ENCODE measurements around the gene TNFSF8.

Gene TNFSF8

GRCh38 chr9:114921171-114921570 is 9.2 kb downstream of the TNFSF8 start:
- 100% methylated on average over 1 of the region's 1 CpG; no CpG with 5 or more reads in 1 of the 2 experiments for WGBS, 2 experiments (ENCODE audit: insufficient coverage in 2 of 2)

GRCh38 chr9:114919611-114920010 is 10.8 kb downstream of the TNFSF8 start:
- WGBS, 2 experiments (ENCODE audit: insufficient coverage in 2 of 2): 60 to 86% methylated on average over 1 to 2 of the region's 4 CpGs

More at GRCh38 chr9:114921171-114921570, 9.2 kb downstream of the TNFSF8 start:
- no peak overlapping the region for H3K4me3 ChIP-seq (ENCODE audit: extremely low read depth, insufficient read depth, low read length, poor library complexity, severe bottlenecking)
- no peaks in the 10 kb centered on the region for H3K4me1 ChIP-seq (ENCODE audit: control insufficient read depth, insufficient read depth, low read length, poor library complexity, severe bottlenecking)
- no peaks in the 10 kb centered on the region for H3K9me3 ChIP-seq (ENCODE audit: control insufficient read depth, low read length)
- H3K36me3 ChIP-seq (ENCODE audit: control insufficient read depth, insufficient read depth, low read length): no peaks in the 10 kb centered on the region
- H3K27ac ChIP-seq (ENCODE audit: low read depth, low read length, severe bottlenecking): no peak overlapping the region

GRCh38 chr9:114916481-114916880 is 13.9 kb downstream of the TNFSF8 start:
- no peaks in the 10 kb centered on the region for H3K9me3 ChIP-seq (ENCODE audit: control insufficient read depth, low read length)
- no peak overlapping the region for H3K27ac ChIP-seq (ENCODE audit: low read depth, low read length, severe bottlenecking)
- no peaks in the 10 kb centered on the region for H3K36me3 ChIP-seq (ENCODE audit: control insufficient read depth, insufficient read depth, low read length)
- 80 to 89% methylated on average over 4 to 5 of the region's 7 CpGs for WGBS, 2 experiments (ENCODE audit: insufficient coverage in 2 of 2)
- H3K4me1 ChIP-seq (ENCODE audit: control insufficient read depth, insufficient read depth, low read length, poor library complexity, severe bottlenecking): no peaks in the 10 kb centered on the region
- H3K4me3 ChIP-seq (ENCODE audit: extremely low read depth, insufficient read depth, low read length, poor library complexity, severe bottlenecking): no peak overlapping the region

More at GRCh38 chr9:114919611-114920010, 10.8 kb downstream of the TNFSF8 start:
- Histone ChIP-seq H3K36me3 (ENCODE audit: control insufficient read depth, insufficient read depth, low read length) (no peaks in the 10 kb centered on the region), H3K4me1 (ENCODE audit: control insufficient read depth, insufficient read depth, low read length, poor library complexity, severe bottlenecking) (no peaks in the 10 kb centered on the region), H3K9me3 (ENCODE audit: control insufficient read depth, low read length) (no peaks in the 10 kb centered on the region), H3K27ac (ENCODE audit: low read depth, low read length, severe bottlenecking) (no peak overlapping the region), H3K4me3 (ENCODE audit: extremely low read depth, insufficient read depth, low read length, poor library complexity, severe bottlenecking) (no peak overlapping the region)

GRCh38 chr9:114914139-114914538 is 16.3 kb downstream of the TNFSF8 start:
- Histone ChIP-seq H3K4me1 (ENCODE audit: control insufficient read depth, insufficient read depth, low read length, poor library complexity, severe bottlenecking) (no peaks in the 10 kb centered on the region), H3K9me3 (ENCODE audit: control insufficient read depth, low read length) (no peaks in the 10 kb centered on the region), H3K36me3 (ENCODE audit: control insufficient read depth, insufficient read depth, low read length) (no peaks in the 10 kb centered on the region), H3K27ac (ENCODE audit: low read depth, low read length, severe bottlenecking) (no peak overlapping the region), H3K4me3 (ENCODE audit: extremely low read depth, insufficient read depth, low read length, poor library complexity, severe bottlenecking) (no peak overlapping the region)
- WGBS, 2 experiments (ENCODE audit: insufficient coverage in 2 of 2): 100% methylated on average over 1 of the region's 1 CpG; no CpG with 5 or more reads in 1 of the 2 experiments

- peaks cover 3% of the 10 kb centered on the region for H3K4me1 ChIP-seq (ENCODE audit: control insufficient read depth, insufficient read depth, low read length, poor library complexity, severe bottlenecking)
- H3K9me3 ChIP-seq (ENCODE audit: control insufficient read depth, low read length): no peaks in the 10 kb centered on the region
- no peak overlapping the region for H3K4me3 ChIP-seq (ENCODE audit: extremely low read depth, insufficient read depth, low read length, poor library complexity, severe bottlenecking)
- no peak overlapping the region for H3K27ac ChIP-seq (ENCODE audit: low read depth, low read length, severe bottlenecking)
- WGBS, 2 experiments (ENCODE audit: insufficient coverage in 2 of 2): 90 to 100% methylated on average over 3 of the region's 4 CpGs
- H3K36me3 ChIP-seq (ENCODE audit: control insufficient read depth, insufficient read depth, low read length): no peaks in the 10 kb centered on the region
Observed at GRCh38 chr9:114913656-114914055, 16.7 kb downstream of the TNFSF8 start.

- Histone ChIP-seq H3K36me3 (ENCODE audit: control insufficient read depth, insufficient read depth, low read length) (no peaks in the 10 kb centered on the region), H3K4me1 (ENCODE audit: control insufficient read depth, insufficient read depth, low read length, poor library complexity, severe bottlenecking) (peaks cover 7% of the 10 kb centered on the region), H3K27ac (ENCODE audit: low read depth, low read length, severe bottlenecking) (no peak overlapping the region), H3K4me3 (ENCODE audit: extremely low read depth, insufficient read depth, low read length, poor library complexity, severe bottlenecking) (no peak overlapping the region), H3K9me3 (ENCODE audit: control insufficient read depth, low read length) (no peaks in the 10 kb centered on the region)
- WGBS, 2 experiments (ENCODE audit: insufficient coverage in 2 of 2): 67 to 77% methylated on average over 3 to 5 of the region's 5 CpGs
Observed at GRCh38 chr9:114913217-114913616, 17.2 kb downstream of the TNFSF8 start.

GRCh38 chr9:114911167-114911821 is 19.1 kb downstream of the TNFSF8 start:
- Histone ChIP-seq H3K4me1 (ENCODE audit: control insufficient read depth, insufficient read depth, low read length, poor library complexity, severe bottlenecking) (peaks cover 18% of the 10 kb centered on the region), H3K36me3 (ENCODE audit: control insufficient read depth, insufficient read depth, low read length) (no peaks in the 10 kb centered on the region), H3K27ac (ENCODE audit: low read depth, low read length, severe bottlenecking) (no peak overlapping the region), H3K9me3 (ENCODE audit: control insufficient read depth, low read length) (no peaks in the 10 kb centered on the region), H3K4me3 (ENCODE audit: extremely low read depth, insufficient read depth, low read length, poor library complexity, severe bottlenecking) (no peak overlapping the region)
- 100% methylated on average over 1 of the region's 2 CpGs for WGBS, 2 experiments (ENCODE audit: insufficient coverage in 2 of 2)

GRCh38 chr9:114910541-114910940 is 19.9 kb downstream of the TNFSF8 start:
- no peak overlapping the region for H3K4me3 ChIP-seq (ENCODE audit: extremely low read depth, insufficient read depth, low read length, poor library complexity, severe bottlenecking)
- H3K36me3 ChIP-seq (ENCODE audit: control insufficient read depth, insufficient read depth, low read length): no peaks in the 10 kb centered on the region
- no peak overlapping the region for H3K27ac ChIP-seq (ENCODE audit: low read depth, low read length, severe bottlenecking)
- WGBS, 2 experiments (ENCODE audit: insufficient coverage in 2 of 2): 82 to 100% methylated on average over 4 of the region's 4 CpGs
- H3K4me1 ChIP-seq (ENCODE audit: control insufficient read depth, insufficient read depth, low read length, poor library complexity, severe bottlenecking): peaks cover 18% of the 10 kb centered on the region
- H3K9me3 ChIP-seq (ENCODE audit: control insufficient read depth, low read length): no peaks in the 10 kb centered on the region

GRCh38 chr9:114909661-114910060 is 20.7 kb downstream of the TNFSF8 start:
- 71% methylated on average over 1 of the region's 1 CpG; no CpG with 5 or more reads in 1 of the 2 experiments for WGBS, 2 experiments (ENCODE audit: insufficient coverage in 2 of 2)
- Histone ChIP-seq H3K9me3 (ENCODE audit: control insufficient read depth, low read length) (no peaks in the 10 kb centered on the region), H3K27ac (ENCODE audit: low read depth, low read length, severe bottlenecking) (no peak overlapping the region), H3K4me1 (ENCODE audit: control insufficient read depth, insufficient read depth, low read length, poor library complexity, severe bottlenecking) (peaks cover 18% of the 10 kb centered on the region), H3K4me3 (ENCODE audit: extremely low read depth, insufficient read depth, low read length, poor library complexity, severe bottlenecking) (no peak overlapping the region), H3K36me3 (ENCODE audit: control insufficient read depth, insufficient read depth, low read length) (no peaks in the 10 kb centered on the region)

- Histone ChIP-seq H3K4me1 (ENCODE audit: control insufficient read depth, insufficient read depth, low read length, poor library complexity, severe bottlenecking) (peaks cover 18% of the 10 kb centered on the region), H3K9me3 (ENCODE audit: control insufficient read depth, low read length) (no peaks in the 10 kb centered on the region), H3K36me3 (ENCODE audit: control insufficient read depth, insufficient read depth, low read length) (no peaks in the 10 kb centered on the region), H3K4me3 (ENCODE audit: extremely low read depth, insufficient read depth, low read length, poor library complexity, severe bottlenecking) (no peak overlapping the region), H3K27ac (ENCODE audit: low read depth, low read length, severe bottlenecking) (no peak overlapping the region)
- WGBS, 2 experiments (ENCODE audit: insufficient coverage in 2 of 2): 80 to 83% methylated on average over 2 to 5 of the region's 6 CpGs
Observed at GRCh38 chr9:114908805-114909448, 21.5 kb downstream of the TNFSF8 start.

- WGBS, 2 experiments (ENCODE audit: insufficient coverage in 2 of 2): 50 to 63% methylated on average over 2 to 3 of the region's 3 CpGs
Observed at GRCh38 chr9:114908104-114908622, 22.2 kb downstream of the TNFSF8 start.

More at GRCh38 chr9:114908104-114908622, 22.2 kb downstream of the TNFSF8 start:
- Histone ChIP-seq H3K27ac (ENCODE audit: low read depth, low read length, severe bottlenecking) (no peak overlapping the region), H3K4me3 (ENCODE audit: extremely low read depth, insufficient read depth, low read length, poor library complexity, severe bottlenecking) (no peak overlapping the region), H3K36me3 (ENCODE audit: control insufficient read depth, insufficient read depth, low read length) (no peaks in the 10 kb centered on the region), H3K4me1 (ENCODE audit: control insufficient read depth, insufficient read depth, low read length, poor library complexity, severe bottlenecking) (peaks cover 18% of the 10 kb centered on the region), H3K9me3 (ENCODE audit: control insufficient read depth, low read length) (no peaks in the 10 kb centered on the region)

Data from mesodermal cell (in vitro differentiated cells).